Measurements from ENCODE around the gene NTN1.

- TF ChIP-seq CTCF (IDR thresholded peaks at IDR 0.05; ENCODE audit: poor library complexity) (no peak), EZH2 (IDR thresholded peaks at IDR 0.05; ENCODE audit: borderline replicate concordance) (no peak)
Measured at GRCh38 chr17:9206741-9207332, 185.5 kb downstream of the NTN1 start.

All from hepatocyte (in vitro differentiated cells).